ENCODE results near the gene RBM27. TPM values are rescaled to one million over a fixed set of nuclear protein-coding genes. Genes with fewer than 3 reads are reported as not detected.
"Not testable (repeated sequence)": the region's sequence is repeated elsewhere in the genome, so short reads cannot be mapped to it uniquely, and the experiment has no call there.

The RBM27 gene
- total RNA-seq, 1 donor from 2014 or later, result 28.6 TPM

DNA sequence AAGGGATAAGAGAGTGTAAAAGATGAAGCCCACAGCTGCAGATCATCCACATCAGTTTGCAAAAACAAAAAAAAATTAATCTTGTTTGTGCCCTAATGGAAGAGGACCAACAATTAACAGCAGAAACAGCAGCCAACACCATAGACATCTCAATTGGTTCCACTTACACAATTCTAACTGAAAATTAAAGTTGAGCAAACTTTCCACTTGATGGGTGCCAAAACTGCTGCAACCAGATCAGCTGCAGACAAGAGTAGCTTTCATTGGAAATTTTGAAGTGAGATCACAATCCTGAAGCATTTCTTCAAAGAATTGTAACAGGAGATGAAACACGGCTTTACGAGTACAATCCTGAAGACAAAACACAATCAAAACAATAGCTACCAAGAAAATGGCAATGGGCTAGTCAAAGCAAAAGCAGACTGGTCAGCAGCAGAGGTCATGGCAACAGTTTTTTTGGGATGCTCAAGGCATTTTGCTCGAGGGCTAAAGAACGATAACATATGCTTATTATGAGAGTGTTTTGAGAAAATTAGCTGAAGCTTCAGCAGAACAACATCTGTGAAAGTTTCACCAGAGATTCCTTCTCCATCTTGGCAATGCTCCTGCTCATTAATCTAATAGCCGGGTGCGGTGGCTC, 4.1 kb upstream of the RBM27 start:
- Mint-ChIP-seq H3K36me3 (ENCODE audit: insufficient read depth) (no peaks in the 10 kb centered on the region), H3K4me3 (ENCODE audit: low read depth) (no peak overlapping the region), H3K27me3 (no peaks in the 10 kb centered on the region), H3K9me3 (ENCODE audit: low read depth) (no peaks in the 10 kb centered on the region), H3K4me1 (ENCODE audit: low read depth) (peaks cover 3% of the 10 kb centered on the region), H3K27ac (no peak overlapping the region)
- TF ChIP-seq, protein P1, sequence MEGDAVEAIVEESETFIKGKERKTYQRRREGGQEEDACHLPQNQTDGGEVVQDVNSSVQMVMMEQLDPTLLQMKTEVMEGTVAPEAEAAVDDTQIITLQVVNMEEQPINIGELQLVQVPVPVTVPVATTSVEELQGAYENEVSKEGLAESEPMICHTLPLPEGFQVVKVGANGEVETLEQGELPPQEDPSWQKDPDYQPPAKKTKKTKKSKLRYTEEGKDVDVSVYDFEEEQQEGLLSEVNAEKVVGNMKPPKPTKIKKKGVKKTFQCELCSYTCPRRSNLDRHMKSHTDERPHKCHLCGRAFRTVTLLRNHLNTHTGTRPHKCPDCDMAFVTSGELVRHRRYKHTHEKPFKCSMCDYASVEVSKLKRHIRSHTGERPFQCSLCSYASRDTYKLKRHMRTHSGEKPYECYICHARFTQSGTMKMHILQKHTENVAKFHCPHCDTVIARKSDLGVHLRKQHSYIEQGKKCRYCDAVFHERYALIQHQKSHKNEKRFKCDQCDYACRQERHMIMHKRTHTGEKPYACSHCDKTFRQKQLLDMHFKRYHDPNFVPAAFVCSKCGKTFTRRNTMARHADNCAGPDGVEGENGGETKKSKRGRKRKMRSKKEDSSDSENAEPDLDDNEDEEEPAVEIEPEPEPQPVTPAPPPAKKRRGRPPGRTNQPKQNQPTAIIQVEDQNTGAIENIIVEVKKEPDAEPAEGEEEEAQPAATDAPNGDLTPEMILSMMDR (IDR thresholded peaks at IDR 0.05; ENCODE audit: unreplicated experiment), result no peak
- DNase-seq (ENCODE audit: low spot score, unreplicated experiment), result no peak

DNA sequence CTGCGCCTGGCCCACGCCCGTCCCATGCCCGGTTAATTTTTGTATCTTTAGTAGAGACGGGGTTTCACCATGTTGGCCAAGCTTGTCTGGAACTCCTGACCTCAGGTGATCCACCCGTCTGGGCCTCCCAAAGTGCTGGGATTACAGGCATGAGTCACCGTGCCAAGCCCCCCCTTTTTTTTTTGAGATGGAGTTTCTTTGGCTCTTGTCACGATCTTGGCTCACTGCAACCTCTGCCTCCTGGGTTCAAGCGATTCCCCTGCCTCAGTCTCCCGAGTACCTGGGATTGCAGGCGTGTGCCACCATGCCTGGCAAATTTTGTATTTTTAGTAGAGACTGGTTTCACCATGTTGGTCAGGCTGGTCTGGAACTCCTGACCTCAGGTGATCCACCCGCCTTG, 1.6 kb upstream of the RBM27 start:
- not testable (repeated sequence) for H3K27me3 Mint-ChIP-seq; H3K36me3 Mint-ChIP-seq (ENCODE audit: insufficient read depth); H3K9me3 Mint-ChIP-seq (ENCODE audit: low read depth); H3K27ac Mint-ChIP-seq; H3K4me3 Mint-ChIP-seq (ENCODE audit: low read depth); H3K4me1 Mint-ChIP-seq (ENCODE audit: low read depth); DNase-seq (ENCODE audit: low spot score, unreplicated experiment)

DNA sequence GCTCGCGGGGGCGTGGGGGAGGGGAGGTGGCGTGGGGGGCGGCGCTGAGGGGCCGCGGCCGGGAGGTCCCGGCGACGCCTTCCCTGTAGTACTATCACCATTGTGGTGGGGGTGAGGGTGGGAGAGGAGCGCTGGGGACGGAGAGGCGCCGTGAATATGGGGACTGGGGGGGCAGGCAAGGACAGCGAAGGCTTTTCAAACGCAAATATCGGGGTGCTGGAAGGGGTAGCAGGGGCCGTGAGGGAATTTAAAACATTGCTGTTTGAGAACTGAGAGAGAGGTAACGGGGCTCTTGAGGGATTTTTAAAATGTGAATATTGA, 427 bp downstream of the RBM27 start:
- no peaks in the 10 kb centered on the region for H3K9me3 Mint-ChIP-seq (ENCODE audit: low read depth)
- no peak overlapping the region for H3K4me3 Mint-ChIP-seq (ENCODE audit: low read depth)
- H3K27ac Mint-ChIP-seq, result no peak overlapping the region
- H3K36me3 Mint-ChIP-seq (ENCODE audit: insufficient read depth), result no peaks in the 10 kb centered on the region
- H3K27me3 Mint-ChIP-seq, result no peaks in the 10 kb centered on the region
- DNase-seq (ENCODE audit: low spot score, unreplicated experiment), result no peak
- TF ChIP-seq, protein P1 (IDR thresholded peaks at IDR 0.05; ENCODE audit: unreplicated experiment), result no peak
- peaks cover 3% of the 10 kb centered on the region for H3K4me1 Mint-ChIP-seq (ENCODE audit: low read depth)

DNA sequence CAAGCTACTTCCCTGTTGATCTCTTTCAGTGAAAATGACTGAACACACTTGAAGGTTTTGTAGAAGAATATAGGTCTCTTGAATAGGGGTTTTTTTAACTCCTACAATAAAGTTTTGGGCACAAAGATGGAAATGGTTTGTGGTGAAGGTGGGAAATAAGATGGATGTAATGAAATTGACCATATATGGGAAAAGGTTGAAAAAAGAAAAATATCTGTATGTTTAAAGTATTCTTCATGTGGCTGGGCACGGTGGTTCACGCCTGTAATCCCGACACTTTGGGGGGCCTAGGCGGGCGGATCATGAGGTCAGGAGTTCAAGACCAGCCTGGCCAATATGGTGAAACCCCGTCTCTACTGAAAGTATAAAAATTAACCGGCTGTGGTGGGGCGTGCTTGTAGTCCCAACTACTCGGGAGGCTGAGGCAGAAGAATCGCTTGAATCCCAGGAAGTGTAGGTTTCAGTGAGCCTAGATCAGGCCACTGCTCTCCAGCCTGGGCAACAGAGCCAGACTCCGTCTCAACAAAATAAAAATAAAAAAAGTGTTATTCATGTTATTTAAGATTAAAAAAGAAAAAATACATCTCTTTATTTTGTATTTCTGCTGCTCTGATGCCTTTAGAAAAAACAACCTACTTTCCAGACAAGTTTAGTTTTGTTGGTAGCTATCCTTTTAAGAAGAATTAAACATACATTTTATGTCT, 2.2 kb downstream of the RBM27 start:
- Mint-ChIP-seq H3K36me3 (ENCODE audit: insufficient read depth) (peaks cover 2% of the 10 kb centered on the region), H3K27me3 (no peaks in the 10 kb centered on the region), H3K4me1 (ENCODE audit: low read depth) (peaks cover 5% of the 10 kb centered on the region), H3K27ac (peak overlapping the region; percentile 13), H3K4me3 (ENCODE audit: low read depth) (no peak overlapping the region), H3K9me3 (ENCODE audit: low read depth) (no peaks in the 10 kb centered on the region)
- no peak for DNase-seq (ENCODE audit: low spot score, unreplicated experiment)
- TF ChIP-seq, protein P1 (IDR thresholded peaks at IDR 0.05; ENCODE audit: unreplicated experiment), result no peak

DNA sequence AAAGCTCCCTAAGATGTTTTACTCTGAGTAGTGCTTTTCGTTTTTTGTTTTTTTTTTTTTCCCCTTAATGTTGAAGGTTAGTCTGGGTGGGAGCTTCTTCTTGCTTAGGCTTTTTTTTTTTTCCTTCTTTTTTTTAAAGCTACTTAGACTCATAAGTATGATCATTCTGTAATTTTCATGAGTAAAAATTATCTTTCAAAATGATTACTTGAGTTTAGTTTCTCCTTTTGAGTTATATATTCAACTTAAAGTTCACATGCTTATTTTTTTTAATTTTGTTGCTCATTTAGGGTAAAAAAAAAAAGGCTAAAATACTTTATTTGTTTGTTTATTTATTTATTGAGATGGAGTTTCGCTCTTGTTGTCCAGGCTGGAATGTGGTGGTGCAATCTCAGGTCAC, 2.9 kb downstream of the RBM27 start:
- no peaks in the 10 kb centered on the region for H3K27me3 Mint-ChIP-seq
- TF ChIP-seq, protein P1 (IDR thresholded peaks at IDR 0.05; ENCODE audit: unreplicated experiment), result no peak
- peak overlapping the region; percentile 13 for H3K27ac Mint-ChIP-seq
- H3K36me3 Mint-ChIP-seq (ENCODE audit: insufficient read depth), result peaks cover 2% of the 10 kb centered on the region
- H3K4me1 Mint-ChIP-seq (ENCODE audit: low read depth), result peaks cover 5% of the 10 kb centered on the region
- no peak overlapping the region for H3K4me3 Mint-ChIP-seq (ENCODE audit: low read depth)
- no peaks in the 10 kb centered on the region for H3K9me3 Mint-ChIP-seq (ENCODE audit: low read depth)
- no peak for DNase-seq (ENCODE audit: low spot score, unreplicated experiment)

All from progenitor cell of endocrine pancreas (in vitro differentiated cells).